Hepatocyte (in vitro differentiated cells): ENCODE results near the gene NDUFC2. TPM values are rescaled to one million over a fixed set of nuclear protein-coding genes. Genes with fewer than 3 reads are reported as not detected.

Experiments
- DNase-seq: peaks from one replicate; pipeline ENCODE4 v3.0.0-alpha.2; 2016; ENCODE audit warnings: low spot score
- H2AFZ ChIP-seq: fragments of 200-600 bp; sonication (generic); 2 replicates; pipeline ENCODE4 v1.6.0; 2016; ENCODE audit warnings: antibody characterized with exemption, mild to moderate bottlenecking
- H3K27ac ChIP-seq: fragments of 200-600 bp; sonication (generic); 2 replicates; pipeline ENCODE4 v1.5.1; 2016; ENCODE audit warnings: mild to moderate bottlenecking
- H3K27me3 ChIP-seq: fragments of 200-600 bp; sonication (generic); 2 replicates; pipeline ENCODE4 v1.6.1; 2016
- H3K36me3 ChIP-seq: fragments of 200-600 bp; sonication (generic); replicated peaks from 2 replicates; pipeline ENCODE4 v1.5.1; 2016; ENCODE audit warnings: low read depth; ENCODE audit not compliant: insufficient read depth
- H3K4me1 ChIP-seq: fragments of 200-600 bp; sonication (generic); 2 replicates; pipeline ENCODE4 v1.5.1; 2016; ENCODE audit warnings: mild to moderate bottlenecking, moderate library complexity; ENCODE audit not compliant: insufficient read depth
- H3K4me2 ChIP-seq: fragments of 200-600 bp; sonication (generic); 2 replicates; pipeline ENCODE4 v1.6.0; 2016
- H3K4me3 ChIP-seq: fragments of 200-600 bp; sonication (generic); 2 replicates; pipeline ENCODE4 v1.5.1; 2016; ENCODE audit warnings: mild to moderate bottlenecking
- H3K79me2 ChIP-seq: fragments of 200-600 bp; sonication (generic); 2 replicates; pipeline ENCODE4 v1.6.0; 2017; ENCODE audit warnings: mild to moderate bottlenecking
- H3K9me2 ChIP-seq: fragments of 200-600 bp; sonication (generic); replicated peaks from 2 replicates; pipeline ENCODE4 v1.6.0; 2017; ENCODE audit warnings: mild to moderate bottlenecking; ENCODE audit not compliant: insufficient read depth
- H3K9me3 ChIP-seq: fragments of 200-600 bp; sonication (generic); 2 replicates; pipeline ENCODE4 v1.5.1; 2016; ENCODE audit warnings: low read depth, mild to moderate bottlenecking
- H4K20me1 ChIP-seq: fragments of 200-600 bp; sonication (generic); 2 replicates; pipeline ENCODE4 v1.6.0; 2016; ENCODE audit warnings: mild to moderate bottlenecking; ENCODE audit not compliant: insufficient read depth, poor library complexity, severe bottlenecking
- CTCF ChIP-seq: fragments of 200-600 bp; sonication (generic); IDR thresholded peaks from 2 replicates; pipeline ENCODE4 v1.5.1; 2016; ENCODE audit warnings: antibody characterized with exemption, mild to moderate bottlenecking; ENCODE audit not compliant: poor library complexity
- EZH2 ChIP-seq: fragments of 200-600 bp; sonication (generic); IDR thresholded peaks from 2 replicates; pipeline ENCODE4 v1.6.1; 2016; ENCODE audit warnings: antibody characterized with exemption, mild to moderate bottlenecking, borderline replicate concordance
- EZH2phosphoT487 ChIP-seq: fragments of 200-600 bp; sonication (generic); IDR thresholded peaks from one replicate; pipeline ENCODE4 v1.6.1; 2018; ENCODE audit warnings: antibody characterized with exemption, mild to moderate bottlenecking, low read depth, moderate library complexity; ENCODE audit not compliant: unreplicated experiment, severe bottlenecking
- WGBS: methylation state at CpG from one replicate; pipeline ENCODE4 v1.1.6; 2016; ENCODE audit warnings: low lambda C conversion rate; ENCODE audit errors: missing lambda C conversion rate; 5-methylcytosine and 5-hydroxymethylcytosine counted together
- polyA plus RNA-seq: library from polyadenylated mRNA; unstranded; fragments of >200 nt; fragmentation: Nextera tagmentation; extraction: Ambion mirVana; gene quantifications from 2 replicates; pipeline ENCODE4 v1.2.1, GENCODE V29; 2016
- total RNA-seq: library from RNA; depleted of rRNA; stranded (reverse); fragments of >200 nt; gene quantifications from 2 replicates; pipeline ENCODE4 v1.2.3, GENCODE V29; 2014

The NDUFC2 gene
- total and polyA plus RNA-seq, 2 experiments from 2014 or later: 115 to 481 TPM

DNA sequence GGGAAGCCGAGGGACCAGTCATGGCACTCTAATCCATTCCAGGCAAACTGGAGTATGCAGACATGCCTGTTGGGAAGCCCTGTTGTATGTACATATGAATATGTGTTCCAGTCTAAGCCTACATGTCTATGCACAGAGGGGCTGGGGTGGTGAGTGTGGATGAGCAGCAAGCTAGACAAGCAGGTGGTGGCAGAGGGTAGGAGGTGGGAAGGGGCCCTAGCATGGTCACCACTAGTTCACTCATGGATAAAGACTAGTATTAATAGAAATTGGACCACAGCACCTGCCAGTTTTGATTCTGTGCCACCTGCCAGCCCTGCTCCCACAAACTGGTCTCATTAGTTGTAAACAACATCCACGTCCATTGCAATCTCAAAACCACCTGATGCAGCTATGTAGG, 14.5 kb downstream of the NDUFC2 start:
- peaks cover 2% of the 10 kb centered on the region for H3K79me2 ChIP-seq
- DNase-seq: no peak
- no peaks in the 10 kb centered on the region for H3K27me3 ChIP-seq
- H3K27ac ChIP-seq: no peak overlapping the region
- no peaks in the 10 kb centered on the region for H3K4me1 ChIP-seq
- no peak overlapping the region for H3K4me2 ChIP-seq
- no peaks in the 10 kb centered on the region for H3K9me2 ChIP-seq
- no peaks in the 10 kb centered on the region for H3K36me3 ChIP-seq
- H3K9me3 ChIP-seq: no peaks in the 10 kb centered on the region
- H2AFZ ChIP-seq: no peak overlapping the region
- H4K20me1 ChIP-seq: no peaks in the 10 kb centered on the region
- H3K4me3 ChIP-seq: no peak overlapping the region
- WGBS: 93% methylated on average over 2 of the region's 2 CpGs
- no peak for TF ChIP-seq EZH2phosphoT487
- no peak for TF ChIP-seq EZH2
- TF ChIP-seq CTCF: no peak

- H3K27me3 ChIP-seq: no peaks in the 10 kb centered on the region
- no peaks in the 10 kb centered on the region for H3K9me3 ChIP-seq
- H3K4me3 ChIP-seq: no peak within 1 kb of the TSS
- no peak within 1 kb of the TSS for H3K4me2 ChIP-seq
- no peaks in the 10 kb centered on the region for H4K20me1 ChIP-seq
- no peak within 1 kb of the TSS for H3K27ac ChIP-seq
- H3K4me1 ChIP-seq: no peaks in the 10 kb centered on the region
- no peak for DNase-seq
- no peaks in the 10 kb centered on the region for H3K9me2 ChIP-seq
- no peaks in the 10 kb centered on the region for H3K36me3 ChIP-seq
- WGBS: 97% methylated on average over 14 of the region's 14 CpGs
- TF ChIP-seq EZH2phosphoT487 (no peak), CTCF (no peak), EZH2 (no peak)
- no peak within 1 kb of the TSS for H2AFZ ChIP-seq
- no peaks in the 10 kb centered on the region for H3K79me2 ChIP-seq
Observed at GRCh38 chr11:78063440-78064181, 16.1 kb downstream of the NDUFC2 start, which contains the start of gene THRSP. TSS of gene THRSP (plus strand) at chr11:78063861. CDS start at chr11:78063882, 21 bp downstream.

- Histone ChIP-seq H3K4me2 (no peak overlapping the region), H3K27me3 (no peaks in the 10 kb centered on the region), H3K27ac (no peak overlapping the region), H3K9me3 (no peaks in the 10 kb centered on the region), H3K9me2 (no peaks in the 10 kb centered on the region), H3K36me3 (no peaks in the 10 kb centered on the region), H3K79me2 (no peaks in the 10 kb centered on the region), H2AFZ (no peak overlapping the region), H3K4me3 (no peak overlapping the region), H3K4me1 (no peaks in the 10 kb centered on the region), H4K20me1 (no peaks in the 10 kb centered on the region)
- 67% methylated on average over 2 of the region's 2 CpGs for WGBS
- DNase-seq: no peak
- TF ChIP-seq EZH2 (no peak), EZH2phosphoT487 (no peak), CTCF (no peak)
Observed at GRCh38 chr11:78062671-78063070, 17.0 kb downstream of the NDUFC2 start.
